ENCODE data around the gene KCNV2.

The KCNV2 gene

DNA sequence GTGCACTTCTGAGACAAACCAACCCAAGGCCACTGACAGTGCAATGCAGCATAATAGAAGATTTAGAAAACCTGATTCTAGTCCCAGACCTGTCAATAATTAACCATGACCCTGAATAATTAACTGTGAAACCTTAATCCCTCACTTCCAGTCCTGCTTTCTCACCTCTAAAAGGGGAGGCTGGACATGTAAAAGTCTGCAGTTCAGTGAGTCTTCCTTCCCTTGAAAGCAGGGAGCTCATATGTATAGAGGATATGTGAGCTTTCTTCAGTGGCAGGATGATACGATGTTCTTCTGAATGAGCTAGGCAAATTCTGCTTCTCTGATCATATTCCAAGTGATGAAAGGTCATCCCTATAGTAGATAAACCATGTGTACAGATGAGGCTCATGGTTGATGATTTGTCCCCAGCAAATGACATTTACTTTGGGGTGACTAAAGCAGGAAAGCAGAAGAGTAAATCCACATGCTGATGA, 2.9 kb downstream of the KCNV2 start:
- DNase-seq (ENCODE audit: low read depth) = no peak

DNA sequence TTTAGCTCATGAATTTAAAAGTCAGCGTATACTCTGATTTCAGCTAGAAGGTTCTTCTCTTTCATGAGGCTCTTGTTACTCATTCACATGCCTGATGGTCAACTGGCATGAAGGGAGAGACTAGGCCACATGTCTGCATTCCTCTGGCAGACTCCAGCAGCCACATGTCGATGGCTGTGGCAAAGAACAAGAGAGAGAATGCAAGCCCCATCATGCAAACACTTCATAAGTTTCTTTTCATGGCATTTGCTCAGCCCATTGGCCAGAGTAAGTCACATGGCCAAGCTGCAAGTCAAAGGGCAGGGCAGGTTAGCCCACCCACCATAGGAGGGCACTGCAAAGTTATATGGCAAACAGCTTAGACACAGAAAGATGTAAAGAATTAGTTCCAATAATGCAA, 5.4 kb downstream of the KCNV2 start:
- peak; percentile 26 for DNase-seq (ENCODE audit: low read depth)

DNA sequence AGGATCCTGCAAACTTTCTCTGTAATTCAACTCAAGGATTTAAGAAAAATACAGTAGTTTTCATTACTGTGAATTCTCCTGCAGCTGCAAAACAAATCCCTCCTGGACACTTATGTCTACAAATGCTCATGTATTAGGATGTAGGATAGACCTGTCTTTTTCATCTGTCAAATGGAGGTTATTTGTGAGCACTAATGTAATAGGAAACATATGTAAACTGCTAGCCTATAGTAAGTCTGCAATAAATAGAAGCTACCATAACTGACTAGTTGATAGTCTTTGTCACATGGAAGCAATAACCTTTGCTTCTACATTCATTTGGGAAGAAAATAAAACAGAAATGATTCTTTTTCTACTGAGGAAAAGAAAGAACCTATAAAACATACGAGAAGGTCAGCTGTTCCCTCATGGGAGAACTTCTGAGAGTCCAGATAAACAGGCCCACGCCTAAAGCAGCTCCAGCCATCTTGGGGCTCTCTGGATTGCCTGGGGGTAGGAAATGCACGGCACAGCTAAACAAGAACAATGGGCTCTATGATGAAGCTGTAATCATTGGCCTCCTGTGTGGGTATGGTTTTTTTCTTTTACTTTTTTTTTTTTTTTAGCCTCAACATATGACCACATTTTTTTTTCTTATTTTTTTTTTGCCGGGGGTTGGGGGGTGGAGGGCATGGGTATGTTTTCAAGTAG, 6.2 kb downstream of the KCNV2 start:
- DNase-seq (ENCODE audit: low read depth) = no peak

DNA sequence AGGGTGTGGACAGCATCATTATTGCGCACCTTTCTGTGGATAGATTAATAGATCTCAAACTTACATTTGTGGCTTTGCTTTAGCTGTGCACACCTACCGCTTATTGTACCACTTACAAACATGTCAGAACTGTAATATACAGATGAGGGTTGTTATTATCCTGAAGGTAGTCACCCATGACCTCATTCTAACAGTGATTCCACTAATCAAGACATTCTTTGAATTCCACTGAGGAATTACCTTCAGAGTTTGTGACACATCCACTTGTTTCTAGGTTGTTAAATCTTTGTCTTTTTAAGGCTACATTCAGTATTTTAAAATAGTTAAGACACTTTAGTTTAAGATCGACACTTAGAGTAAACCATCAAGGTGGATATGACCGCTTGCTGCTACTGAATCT, 7.8 kb downstream of the KCNV2 start:
- no peak for DNase-seq (ENCODE audit: low read depth)

DNA sequence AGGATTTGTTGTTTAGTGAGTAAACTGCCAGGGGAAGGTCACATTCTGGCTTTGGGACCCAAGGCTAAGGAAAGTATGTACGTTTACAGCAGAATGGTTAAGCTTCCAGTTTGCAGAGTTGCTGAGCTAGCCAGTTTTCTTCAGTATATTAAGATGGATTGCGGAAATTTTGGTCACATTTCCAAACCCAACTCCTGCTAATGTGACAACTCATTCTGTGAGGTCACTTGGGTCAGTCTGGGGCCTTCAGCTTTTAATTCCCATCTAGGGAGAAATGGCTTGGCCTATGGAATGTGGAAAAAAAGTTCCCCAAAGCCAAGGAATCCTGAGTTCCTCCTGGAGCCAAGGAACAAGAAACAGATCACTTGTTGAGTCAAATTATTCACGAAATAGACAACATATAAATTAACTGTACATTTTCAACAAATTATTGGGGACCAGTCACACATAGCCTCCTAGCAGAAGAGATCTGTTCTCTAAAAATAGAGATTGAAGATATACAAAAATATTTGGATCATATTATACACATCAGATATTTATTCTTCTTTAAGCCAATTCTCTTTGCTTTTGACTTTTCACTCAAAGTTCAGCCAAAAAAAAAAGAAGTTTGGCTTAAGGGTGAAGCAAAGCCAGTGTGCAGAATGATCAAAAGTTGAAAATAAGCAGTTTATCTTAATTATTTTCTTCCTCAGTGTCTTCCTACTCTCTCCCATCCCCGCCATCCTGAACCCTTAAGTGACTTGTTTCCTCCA, 8.8 kb downstream of the KCNV2 start:
- no peak for DNase-seq (ENCODE audit: low read depth)

DNA sequence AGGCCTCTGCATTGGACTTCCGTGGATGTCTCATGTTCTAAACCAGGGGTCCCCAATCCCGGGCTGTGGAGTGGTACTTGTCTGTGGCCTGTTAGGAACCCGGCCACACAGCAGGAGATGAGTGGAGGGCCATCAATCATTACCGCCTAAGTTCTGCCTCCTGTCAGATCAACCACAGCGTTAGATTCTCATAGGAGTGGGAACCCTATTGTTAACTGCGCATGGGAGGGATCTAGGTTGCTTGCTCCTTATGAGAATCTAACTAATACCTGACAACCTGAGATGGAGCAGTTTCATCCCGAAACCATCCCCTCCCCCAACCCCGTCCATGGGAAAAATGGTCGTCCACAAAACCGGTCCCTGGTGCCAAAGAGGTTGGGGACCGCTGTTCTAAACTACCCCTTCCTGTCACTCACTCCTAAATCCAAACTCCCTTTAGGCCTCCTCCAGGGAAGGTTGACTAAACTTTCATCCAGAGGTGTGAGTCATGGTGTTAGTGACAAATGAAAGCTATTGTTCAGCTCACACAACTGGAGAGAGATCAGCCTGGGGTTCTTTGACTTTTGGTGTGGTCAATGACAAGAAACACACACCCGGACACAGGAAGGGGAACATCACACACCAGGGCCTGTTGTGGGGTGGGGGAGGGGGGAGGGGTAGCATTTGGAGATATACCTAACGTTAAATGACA, 9.5 kb downstream of the KCNV2 start:
- no peak for DNase-seq (ENCODE audit: low read depth)

DNA sequence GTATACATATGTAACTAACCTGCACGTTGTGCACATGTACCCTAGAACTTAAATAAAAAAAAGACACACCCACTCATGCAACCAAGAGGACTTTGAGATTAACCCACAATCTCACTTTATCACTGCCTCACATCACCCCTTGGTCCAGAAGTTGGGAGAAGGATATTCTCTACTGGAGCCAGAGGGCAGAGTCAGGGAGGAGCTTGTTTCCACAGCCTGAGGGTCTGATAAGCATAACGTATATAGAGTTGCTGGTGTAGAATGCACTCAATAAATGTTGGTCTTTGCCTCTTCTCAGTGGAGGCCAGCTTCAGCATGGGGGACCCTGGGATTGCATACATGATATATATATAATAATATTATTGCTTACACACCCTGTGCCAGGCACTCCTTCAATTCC, 10.1 kb downstream of the KCNV2 start:
- DNase-seq (ENCODE audit: low read depth) = no peak

DNA sequence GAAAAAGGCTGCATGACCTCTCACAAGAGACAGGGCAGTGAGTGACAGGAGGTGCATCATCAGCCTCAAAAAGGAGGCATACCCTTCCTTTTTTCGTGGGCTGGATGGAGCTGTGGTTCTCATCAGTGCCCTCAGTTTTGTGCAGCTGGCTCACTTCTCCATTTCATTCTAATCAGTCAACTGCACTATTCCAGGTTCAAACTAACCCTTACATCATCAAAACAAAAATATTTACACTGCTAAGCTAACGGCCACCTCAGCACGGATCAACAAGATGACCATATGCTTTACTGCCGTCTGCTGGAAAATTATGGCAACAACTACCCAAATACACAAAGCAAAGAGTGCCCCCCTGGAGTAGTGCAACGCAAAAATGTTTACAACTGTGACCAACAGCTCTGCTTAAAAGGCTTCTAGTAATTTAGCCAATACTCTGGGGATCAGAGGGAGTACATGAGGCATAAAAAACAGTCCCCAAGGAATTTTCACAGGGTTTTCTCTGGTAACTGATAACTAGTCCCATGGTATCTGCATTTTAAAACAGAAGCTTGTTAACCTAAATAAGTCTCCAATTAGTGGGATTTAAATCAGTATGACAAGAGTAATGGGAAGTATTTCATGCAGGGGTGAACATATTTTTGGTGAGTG, 10.8 kb downstream of the KCNV2 start:
- DNase-seq (ENCODE audit: low read depth) = peak; percentile 35

DNA sequence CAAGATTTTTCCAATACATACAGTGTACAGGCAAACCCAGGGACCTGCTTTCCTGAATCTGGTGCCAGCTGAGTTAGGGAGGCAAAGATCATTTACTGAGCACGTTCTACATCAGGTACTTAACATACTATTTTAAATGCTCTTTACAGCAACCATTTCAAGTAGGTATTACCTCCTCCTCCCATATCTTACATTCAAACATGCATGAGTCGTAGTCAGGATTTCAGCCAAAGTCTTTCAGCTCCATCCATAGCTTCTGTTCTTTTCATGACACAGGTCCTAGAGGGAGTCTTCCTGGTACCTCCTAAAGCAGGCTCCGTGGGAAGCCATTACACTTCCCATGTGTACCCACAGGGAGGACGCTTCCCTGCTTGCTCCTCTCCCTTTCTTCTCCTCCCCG, 11.7 kb downstream of the KCNV2 start:
- no peak for DNase-seq (ENCODE audit: low read depth)

DNA sequence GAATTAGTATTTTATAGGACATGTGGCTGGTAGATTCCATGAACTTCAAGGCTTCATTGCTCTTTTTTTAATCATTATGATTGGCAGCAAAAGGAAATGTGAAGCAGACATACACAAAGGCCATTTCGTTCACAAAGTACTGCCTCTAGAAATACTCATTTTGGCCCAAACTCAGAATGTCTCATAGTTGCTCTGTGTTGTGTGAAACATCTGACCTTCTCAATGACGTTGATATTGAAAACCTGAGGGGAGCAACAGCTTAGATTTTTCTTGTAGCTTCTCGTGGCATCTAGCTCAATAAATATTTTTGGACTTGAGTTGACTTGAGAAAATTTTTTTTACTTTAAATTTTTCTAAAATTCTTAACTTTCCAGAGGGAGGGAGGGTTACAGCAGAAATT, 12.4 kb downstream of the KCNV2 start:
- DNase-seq (ENCODE audit: low read depth) = no peak

DNA sequence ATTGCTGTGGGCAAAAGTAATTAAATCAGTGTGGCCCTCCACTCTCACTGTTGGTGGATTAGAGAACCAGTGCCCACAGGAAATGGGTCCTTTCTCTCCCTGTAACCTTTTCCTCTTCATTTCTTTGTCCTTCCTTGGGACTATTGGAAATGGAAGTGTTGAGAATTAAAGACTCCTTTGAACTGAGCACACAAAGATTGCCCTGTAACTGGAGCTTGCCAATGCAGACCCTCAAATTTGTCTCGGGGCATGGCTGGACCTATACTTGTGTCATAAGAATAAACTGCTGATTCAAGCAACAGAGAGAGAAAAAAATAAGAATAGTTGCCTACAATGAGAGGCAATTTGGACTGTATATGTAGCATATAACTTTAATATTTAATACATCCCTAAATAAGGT, 13.7 kb downstream of the KCNV2 start:
- DNase-seq (ENCODE audit: low read depth) = no peak

DNA sequence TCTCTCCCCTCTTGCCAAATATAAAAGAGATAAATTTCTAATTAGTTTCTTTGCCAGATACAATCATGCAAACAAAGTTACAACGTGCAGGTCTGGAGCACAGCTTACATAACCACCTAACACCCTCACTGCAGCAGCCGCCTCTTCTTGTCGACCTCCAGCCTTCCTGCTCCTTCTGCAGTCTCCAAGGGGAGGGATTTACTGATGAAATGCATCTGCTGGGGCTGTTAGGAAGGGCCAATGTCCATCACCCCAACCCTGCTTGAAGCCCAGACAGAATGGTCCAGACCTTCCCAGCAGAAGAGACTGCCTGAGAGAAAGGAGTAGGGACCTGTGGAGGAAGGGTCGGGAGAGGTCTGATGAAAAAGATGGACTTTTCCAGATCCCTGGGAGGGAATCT, 15.2 kb downstream of the KCNV2 start:
- no peak for DNase-seq (ENCODE audit: low read depth)

DNA sequence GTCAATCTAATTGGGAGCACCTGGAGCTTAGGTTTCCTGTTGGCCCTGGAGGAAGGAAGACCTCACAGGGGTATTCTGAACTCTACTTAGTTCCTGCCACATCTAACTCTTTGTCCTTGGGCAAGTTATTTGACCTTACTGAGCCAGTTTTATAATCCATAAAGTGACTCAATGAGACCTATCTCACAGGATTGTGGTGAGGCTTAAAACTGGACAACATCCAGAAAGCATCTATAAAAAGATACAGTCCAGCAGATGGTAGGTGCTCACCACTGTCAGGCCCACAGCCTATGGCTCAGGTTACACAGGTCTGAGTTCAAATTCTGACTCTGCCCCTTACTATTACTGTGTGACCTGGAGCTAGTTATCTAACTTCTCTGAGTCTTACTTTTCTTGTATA, 23.3 kb downstream of the KCNV2 start:
- DNase-seq (ENCODE audit: low read depth) = no peak

DNA sequence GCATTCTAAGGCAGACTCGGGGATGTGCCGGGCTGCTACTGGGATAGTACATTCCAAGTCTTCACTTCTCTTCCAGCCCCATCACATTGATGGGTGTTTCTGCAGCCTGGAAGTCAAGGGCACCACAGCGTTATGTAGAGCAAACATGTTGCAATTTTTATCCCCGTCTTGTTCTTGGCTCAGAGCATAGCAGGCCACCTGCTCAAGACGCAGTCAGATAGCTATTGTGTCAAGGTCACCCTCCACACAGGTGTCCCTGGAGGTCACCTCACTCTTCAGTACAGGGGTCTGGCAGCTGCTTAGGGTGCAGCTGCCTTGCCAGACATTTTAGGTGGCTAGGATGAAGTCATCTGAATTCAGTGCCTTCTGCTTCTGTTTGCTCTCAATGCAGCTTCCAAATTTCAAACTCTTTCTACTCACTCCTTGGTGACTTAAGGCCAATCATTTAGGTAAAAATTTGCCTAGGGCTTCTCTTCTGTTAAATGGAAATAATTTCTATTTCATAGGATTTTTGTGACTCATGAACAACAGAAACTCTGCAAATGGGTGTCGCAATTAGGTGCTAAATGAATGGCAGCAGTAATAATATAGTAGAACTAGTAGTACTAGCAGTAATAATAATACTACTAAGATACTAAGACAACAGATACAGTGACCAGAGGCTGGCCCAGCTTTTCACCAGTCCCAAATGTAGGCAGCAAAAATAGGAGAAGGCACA, 24.3 kb downstream of the KCNV2 start:
- DNase-seq (ENCODE audit: low read depth) = no peak

DNA sequence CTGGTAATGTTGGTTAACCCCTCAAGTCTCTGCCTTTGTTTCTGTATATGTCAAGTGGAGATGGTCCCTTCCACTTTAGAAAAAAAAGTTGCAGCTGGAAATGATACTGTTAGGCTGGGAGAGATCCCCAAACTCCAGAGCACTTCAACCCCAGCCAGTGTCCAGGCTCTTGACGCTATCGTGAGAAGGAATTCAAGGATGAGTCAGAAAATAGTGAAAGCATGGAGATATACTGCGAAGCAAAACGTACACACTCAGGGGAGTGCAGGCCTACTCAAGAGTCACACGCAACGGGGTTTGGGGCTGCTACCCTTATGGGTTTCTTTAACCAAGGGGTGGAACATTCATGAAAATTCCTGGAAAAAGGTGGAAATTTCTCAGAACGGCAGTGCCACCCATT, 24.9 kb downstream of the KCNV2 start:
- DNase-seq (ENCODE audit: low read depth) = no peak

DNA sequence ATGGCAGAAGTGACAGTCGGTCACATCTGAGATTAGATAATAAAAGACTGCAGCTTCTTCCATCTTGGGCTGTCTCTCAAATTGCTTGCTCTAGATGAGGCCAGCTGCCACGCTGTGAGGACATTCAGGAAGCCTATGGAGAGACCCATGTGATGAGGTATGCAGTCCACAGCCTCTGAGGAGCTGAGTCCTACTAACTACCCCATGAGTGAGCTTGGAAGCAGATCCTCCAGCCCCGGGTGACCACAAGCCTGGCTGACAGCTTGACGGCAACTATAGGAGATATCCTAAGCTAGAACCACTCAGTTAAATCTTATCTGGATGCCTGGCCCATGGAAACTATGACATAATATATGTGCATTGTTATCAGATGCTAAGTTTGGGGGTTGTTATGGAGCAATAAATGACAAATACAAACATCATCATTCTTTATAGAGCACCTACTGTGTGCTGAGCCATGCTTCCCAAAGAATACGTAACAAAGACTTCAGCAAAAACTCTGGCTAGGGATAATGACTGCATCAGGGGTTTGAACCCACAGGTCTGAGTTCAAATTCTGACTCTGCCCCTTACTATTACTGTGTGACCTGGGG, 26.7 kb downstream of the KCNV2 start:
- no peak for DNase-seq (ENCODE audit: low read depth)

DNA sequence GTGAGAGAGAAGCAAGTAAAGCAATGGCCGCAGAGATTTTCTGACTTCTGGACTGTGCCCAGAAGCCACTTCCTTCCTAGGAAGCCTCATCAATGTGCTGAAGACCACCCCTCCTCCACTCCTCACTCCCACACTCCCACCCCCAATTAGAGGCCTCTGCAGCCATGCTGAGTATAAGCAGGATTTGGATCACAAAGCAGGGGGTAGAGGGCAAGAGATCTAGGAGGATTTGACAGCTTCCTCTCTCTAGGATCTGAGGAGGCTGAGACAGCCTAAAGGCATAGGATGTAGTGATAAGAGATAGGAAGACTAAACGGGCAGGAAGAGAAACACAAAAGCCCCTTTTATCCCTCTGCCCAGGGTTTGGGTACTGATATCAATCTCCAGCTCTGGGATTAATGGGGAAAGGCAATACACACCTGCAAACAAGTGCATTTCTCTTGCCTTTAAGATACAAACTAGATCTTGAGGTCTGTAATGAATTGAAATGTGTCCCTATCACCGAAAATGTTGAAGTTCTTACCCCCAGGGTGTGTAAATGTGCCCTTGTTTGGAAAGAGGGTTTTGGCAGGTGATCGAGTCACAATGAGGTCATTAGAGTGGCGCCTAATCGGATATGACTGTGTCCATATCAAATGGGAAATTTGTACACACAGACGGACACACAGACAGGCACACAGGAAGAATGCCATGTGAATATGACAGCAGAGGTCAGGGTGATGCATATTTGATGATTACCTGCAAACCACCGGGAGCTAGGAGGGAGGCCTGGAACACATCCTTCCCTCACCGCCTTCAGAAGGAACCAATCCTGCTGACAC, 28.5 kb downstream of the KCNV2 start:
- DNase-seq (ENCODE audit: low read depth) = no peak

DNA sequence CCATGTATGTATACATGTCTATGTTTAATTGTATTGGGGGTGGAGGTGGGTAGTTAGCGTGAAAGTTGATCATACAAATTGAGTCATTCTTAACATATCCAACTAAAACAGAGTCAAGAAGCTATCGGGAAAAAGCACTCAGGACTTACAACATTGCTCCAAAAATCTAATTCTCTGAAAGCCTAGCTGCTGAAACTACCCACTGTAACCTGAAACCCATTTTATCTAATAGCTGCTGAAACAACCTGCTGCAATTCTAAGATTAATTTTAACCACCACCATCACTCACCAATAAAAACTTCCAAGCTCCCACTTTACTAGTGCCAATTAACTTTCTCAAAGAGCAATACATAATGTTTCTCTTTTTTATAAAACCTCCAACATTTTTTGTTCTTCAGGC, 32.2 kb downstream of the KCNV2 start:
- DNase-seq (ENCODE audit: low read depth) = no peak

DNA sequence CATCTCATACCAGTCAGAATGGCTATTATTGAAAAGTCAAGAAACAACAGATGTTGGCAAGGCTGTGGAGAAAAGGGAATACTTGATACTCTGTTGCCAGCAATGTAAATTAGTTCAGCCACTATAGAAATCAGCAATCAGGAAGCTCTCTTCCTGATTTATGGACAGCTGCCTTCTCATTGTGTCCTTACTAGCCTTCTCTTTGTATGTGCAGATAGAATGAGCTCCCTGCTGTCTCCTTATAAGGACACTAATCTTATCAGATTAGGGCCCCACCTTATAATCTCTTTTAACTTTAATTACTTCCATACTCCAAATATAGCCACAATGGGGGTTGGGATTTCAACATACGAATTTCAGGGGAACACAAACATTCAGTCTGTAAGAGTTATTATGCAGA, 38.0 kb downstream of the KCNV2 start:
- DNase-seq (ENCODE audit: low read depth) = no peak

DNA sequence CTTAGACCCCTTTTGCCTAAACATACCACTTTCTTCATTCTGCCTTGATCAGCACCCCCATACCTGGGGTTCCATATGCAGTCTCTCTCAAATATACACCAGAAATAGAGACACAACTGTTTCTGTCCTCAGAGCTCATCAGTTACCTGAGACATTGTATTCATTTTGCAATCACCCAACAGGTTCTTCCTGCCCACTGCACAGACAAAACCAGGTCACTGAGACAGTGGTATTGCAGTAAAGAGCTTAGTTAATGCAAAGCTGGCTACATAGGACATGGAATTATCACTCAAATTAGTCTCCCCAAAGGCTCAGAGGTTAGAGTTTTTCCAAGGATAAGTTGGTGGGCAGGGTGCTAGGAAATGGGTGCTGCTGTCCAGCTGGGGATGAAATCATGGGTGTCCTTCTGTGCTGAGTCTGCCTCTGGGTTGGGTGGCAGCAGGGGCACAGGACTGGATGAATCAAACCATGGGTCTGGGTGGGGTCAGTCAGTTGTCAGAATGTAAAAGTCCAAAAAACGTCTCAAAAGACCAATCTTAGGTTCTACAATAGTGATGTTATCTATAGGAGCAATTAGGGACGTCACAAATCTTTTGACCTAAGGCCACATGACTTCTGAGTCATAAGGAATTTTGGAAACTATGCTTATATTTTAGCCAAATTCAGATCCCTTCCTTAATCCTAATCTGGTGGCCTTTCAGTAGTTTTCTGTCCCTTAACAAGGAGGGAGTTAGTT, 41.0 kb downstream of the KCNV2 start:
- DNase-seq (ENCODE audit: low read depth) = no peak
